DMS 273 (cell line): ENCODE results near the gene COMMD10.
A peak's percentile ranks its signal among the peaks of the same experiment; 100 is the strongest.
"Not testable (repeated sequence)": the region's sequence is repeated elsewhere in the genome, so short reads cannot be mapped to it uniquely, and the experiment has no call there.

Experiments used
- DNase-seq: peaks from one replicate; lab custom pipeline; 2025; ENCODE audit not compliant: unreplicated experiment; lab: John Stamatoyannopoulos, UW

The COMMD10 gene

GRCh38 chr5:116084871-116085715, at the start of gene COMMD10:
Gene COMMD10, plus strand, starts transcription at chr5:116085025.
- peak; percentile 89 for DNase-seq

- no peak for DNase-seq
Measured at GRCh38 chr5:116035123-116035522, 49.7 kb upstream of the COMMD10 start.

GRCh38 chr5:116037236-116037822, 47.5 kb upstream of the COMMD10 start:
- no peak for DNase-seq

- no peak for DNase-seq
Measured at GRCh38 chr5:116038817-116039216, 46.0 kb upstream of the COMMD10 start.

- DNase-seq, result no peak
Measured at GRCh38 chr5:116042375-116042774, 42.5 kb upstream of the COMMD10 start.

GRCh38 chr5:116044073-116044472, 40.8 kb upstream of the COMMD10 start:
- no peak for DNase-seq

GRCh38 chr5:116045821-116046220, 39.0 kb upstream of the COMMD10 start:
- peak; percentile 36 for DNase-seq

GRCh38 chr5:116046261-116046660, 38.6 kb upstream of the COMMD10 start:
- no peak for DNase-seq

GRCh38 chr5:116046823-116047222, 38.0 kb upstream of the COMMD10 start:
- no peak for DNase-seq

GRCh38 chr5:116058346-116058936, 26.4 kb upstream of the COMMD10 start:
- no peak for DNase-seq

GRCh38 chr5:116062352-116062751, 22.5 kb upstream of the COMMD10 start:
- peak; percentile 10 for DNase-seq

GRCh38 chr5:116063950-116064349, 20.9 kb upstream of the COMMD10 start:
- DNase-seq, result no peak

- peak; percentile 79 for DNase-seq
Measured at GRCh38 chr5:116068028-116068632, 16.7 kb upstream of the COMMD10 start.

GRCh38 chr5:116071211-116071610, 13.6 kb upstream of the COMMD10 start:
- no peak for DNase-seq

GRCh38 chr5:116075191-116075831, 9.5 kb upstream of the COMMD10 start:
- DNase-seq, result peak; percentile 6

GRCh38 chr5:116076496-116076895, 8.3 kb upstream of the COMMD10 start:
- no peak for DNase-seq

- DNase-seq, result no peak
Measured at GRCh38 chr5:116078199-116078598, 6.6 kb upstream of the COMMD10 start.

- DNase-seq, result peak; percentile 37
Measured at GRCh38 chr5:116084287-116084691, 536 bp upstream of the COMMD10 start.

GRCh38 chr5:116086309-116086708, 1.5 kb downstream of the COMMD10 start:
- DNase-seq, result not testable (repeated sequence)

- DNase-seq, result no peak
Measured at GRCh38 chr5:116088062-116088461, 3.2 kb downstream of the COMMD10 start.

GRCh38 chr5:116090302-116090701, 5.5 kb downstream of the COMMD10 start:
- DNase-seq, result no peak
